SK-N-MC (cell line): ENCODE measurements around the gene GPR176.
A peak's percentile ranks its signal among the peaks of the same experiment; 100 is the strongest.

Source experiments
- DNase-seq: peaks from one replicate; pipeline ENCODE4 v3.0.0-alpha.2; 2011; ENCODE audit warnings: low read depth, low spot score
- H3K27ac ChIP-seq: fragments of 200-600 bp; sonication (generic); 2 replicates; pipeline ENCODE4 v1.5.1; 2016; ENCODE audit warnings: mixed run types
- H3K36me3 ChIP-seq: fragments of 200-600 bp; sonication (generic); 2 replicates; pipeline ENCODE4 v1.6.1; 2017; ENCODE audit warnings: antibody characterized with exemption, low read length, mixed read lengths; ENCODE audit not compliant: insufficient read depth
- H3K4me3 ChIP-seq: fragments of 200-600 bp; sonication (generic); 2 replicates; pipeline ENCODE4 v1.5.1; 2016
- H3K9ac ChIP-seq: fragments of 200-600 bp; sonication (generic); 2 replicates; pipeline ENCODE4 v1.8.0; 2017; ENCODE audit warnings: mixed run types, mixed read lengths; ENCODE audit not compliant: insufficient read length
- H3K9me3 ChIP-seq: fragments of 200-600 bp; sonication (generic); 2 replicates; pipeline ENCODE4 v1.6.1; 2017; ENCODE audit warnings: low read depth, mild to moderate bottlenecking, antibody characterized with exemption, low read length, moderate library complexity, mixed read lengths
- EZH2 ChIP-seq: fragments of 200-600 bp; sonication (generic); IDR thresholded peaks from one replicate; pipeline ENCODE4 v1.6.1; 2017; ENCODE audit warnings: antibody characterized with exemption
- FOXP2 ChIP-seq: optimal IDR thresholded peaks from 2 replicates; pipeline ENCODE3; 2011; ENCODE audit warnings: mild to moderate bottlenecking, moderate library complexity; ENCODE audit not compliant: insufficient read depth; ENCODE audit errors: extremely low read length, control extremely low read depth
- POLR2AphosphoS5 ChIP-seq: IDR thresholded peaks from 2 replicates; pipeline ENCODE4 v1.6.1; 2012; ENCODE audit warnings: mild to moderate bottlenecking, low read depth, low read length, borderline replicate concordance

Gene GPR176

GRCh38 chr15:39942101-39942752 is 22.2 kb upstream of the GPR176 start:
- H3K9ac ChIP-seq: no peak overlapping the region
- TF ChIP-seq POLR2AphosphoS5 (no peak), EZH2 (no peak), FOXP2 (no peak)
- H3K27ac ChIP-seq: peak overlapping the region; percentile 80
- no peak for DNase-seq
- H3K4me3 ChIP-seq: peak overlapping the region; percentile 18; the same call in 1 of the 2 replicates
- peaks cover 67% of the 10 kb centered on the region for H3K36me3 ChIP-seq
- peaks cover 8% of the 10 kb centered on the region; the same call in 1 of the 2 replicates for H3K9me3 ChIP-seq

- Histone ChIP-seq H3K4me3 (no peak overlapping the region), H3K36me3 (peaks cover 52% of the 10 kb centered on the region), H3K9ac (peak overlapping the region; percentile 12), H3K9me3 (0 out of 2 replicates have a peak, but pooled peaks cover 1% of the 10 kb centered on the region), H3K27ac (peak overlapping the region; percentile 49; the same call in 1 of the 2 replicates)
- TF ChIP-seq EZH2: no peak
- TF ChIP-seq POLR2AphosphoS5: no peak
- TF ChIP-seq FOXP2: no peak
- DNase-seq: no peak
Observed at GRCh38 chr15:39939487-39940452, 19.7 kb upstream of the GPR176 start.

GRCh38 chr15:39937696-39938095 is 17.6 kb upstream of the GPR176 start:
- Histone ChIP-seq H3K9ac (no peak overlapping the region), H3K4me3 (no peak overlapping the region)

GRCh38 chr15:39936681-39937080 is 16.6 kb upstream of the GPR176 start:
- Histone ChIP-seq H3K9me3 (no peaks in the 10 kb centered on the region), H3K4me3 (no peak overlapping the region), H3K36me3 (peaks cover 28% of the 10 kb centered on the region), H3K9ac (no peak overlapping the region), H3K27ac (no peak overlapping the region)
- TF ChIP-seq EZH2 (no peak), FOXP2 (no peak), POLR2AphosphoS5 (no peak)
- no peak for DNase-seq

More at GRCh38 chr15:39937696-39938095, 17.6 kb upstream of the GPR176 start:
- Histone ChIP-seq H3K27ac (no peak overlapping the region), H3K9me3 (no peaks in the 10 kb centered on the region), H3K36me3 (peaks cover 32% of the 10 kb centered on the region)
- no peak for DNase-seq
- no peak for TF ChIP-seq POLR2AphosphoS5
- no peak for TF ChIP-seq EZH2
- TF ChIP-seq FOXP2: no peak

- DNase-seq: no peak
- no peak overlapping the region for H3K4me3 ChIP-seq
- H3K27ac ChIP-seq: no peak overlapping the region
- peaks cover 25% of the 10 kb centered on the region for H3K36me3 ChIP-seq
- no peak overlapping the region for H3K9ac ChIP-seq
- TF ChIP-seq EZH2 (no peak), POLR2AphosphoS5 (no peak), FOXP2 (no peak)
- H3K9me3 ChIP-seq: no peaks in the 10 kb centered on the region
Observed at GRCh38 chr15:39936187-39936586, 16.1 kb upstream of the GPR176 start.

- no peaks in the 10 kb centered on the region for H3K9me3 ChIP-seq
- DNase-seq: no peak
- TF ChIP-seq EZH2: no peak
- H3K4me3 ChIP-seq: peak overlapping the region; percentile 96
- peaks cover 17% of the 10 kb centered on the region for H3K36me3 ChIP-seq
- H3K9ac ChIP-seq: peak overlapping the region; percentile 92
- no peak overlapping the region for H3K27ac ChIP-seq
Observed at GRCh38 chr15:39935241-39935640, 15.2 kb upstream of the GPR176 start.

- H3K27ac ChIP-seq: peak overlapping the region; percentile 48; the same call in 1 of the 2 replicates
- peaks cover 10% of the 10 kb centered on the region for H3K36me3 ChIP-seq
- TF ChIP-seq POLR2AphosphoS5 (no peak), EZH2 (no peak), FOXP2 (no peak)
Observed at GRCh38 chr15:39934397-39935071, 14.5 kb upstream of the GPR176 start.

GRCh38 chr15:39931615-39932014 is 11.5 kb upstream of the GPR176 start:
- H3K36me3 ChIP-seq: peaks cover 10% of the 10 kb centered on the region
- H3K27ac ChIP-seq: no peak overlapping the region
- TF ChIP-seq FOXP2 (no peak), EZH2 (no peak), POLR2AphosphoS5 (no peak)
- H3K4me3 ChIP-seq: no peak overlapping the region
- no peaks in the 10 kb centered on the region for H3K9me3 ChIP-seq
- no peak for DNase-seq
- H3K9ac ChIP-seq: no peak overlapping the region

More at GRCh38 chr15:39934397-39935071, 14.5 kb upstream of the GPR176 start:
- Histone ChIP-seq H3K9ac (peak overlapping the region; percentile 92), H3K9me3 (no peaks in the 10 kb centered on the region), H3K4me3 (peak overlapping the region; percentile 96)
- DNase-seq: no peak
